Upper lobe of left lung (tissue), 4 donors: ENCODE results near the gene CAVIN3.

Source experiments
- CTCF ChIP-seq, 6 experiments: fragments of 450-650 bp in 4 of 6; fragments of 200-600 bp in 2 of 6; sonication (generic) in 2 of 6; IDR thresholded peaks; one replicate each; pipeline ENCODE4 v1.5.1; 2016 to 2019; ENCODE audit warnings: antibody characterized with exemption in 6 of 6
- EP300 ChIP-seq, 4 donors: sonication (generic); formaldehyde crosslinking; IDR thresholded peaks; one replicate each; pipeline ENCODE4 v1.5.1; 2017; ENCODE audit warnings: antibody characterized with exemption in 4 of 4, control low read depth in 2 of 4
- POLR2A ChIP-seq, 4 donors: fragments of 450-650 bp; IDR thresholded peaks; one replicate each; pipeline ENCODE4 v1.5.1; 2016 to 2017; ENCODE audit warnings: antibody characterized with exemption in 4 of 4, mild to moderate bottlenecking in 2 of 4
- POLR2AphosphoS5 ChIP-seq, 2 donors: sonication (generic); formaldehyde crosslinking; IDR thresholded peaks; one replicate each; pipeline ENCODE4 v1.5.1; 2017; ENCODE audit warnings: antibody characterized with exemption in 2 of 2

- no peak for TF ChIP-seq POLR2A (IDR thresholded peaks at IDR 0.05)
- TF ChIP-seq CTCF (IDR thresholded peaks at IDR 0.05): no peak
- no peak for TF ChIP-seq POLR2AphosphoS5 (IDR thresholded peaks at IDR 0.05)
- no peak for TF ChIP-seq EP300 (IDR thresholded peaks at IDR 0.05)
Measured at GRCh38 chr11:6357222-6357621, 36.9 kb upstream of the CAVIN3 start.
